GM19043 (cell line): ENCODE results near the gene RBM18.

Experiments used
- ATAC-seq: cut with Tn5 transposase; IDR thresholded peaks from one replicate; pipeline ENCODE4 v1.9.1; 2021; ENCODE audit warnings: low read depth; ENCODE audit not compliant: unreplicated experiment

Gene RBM18

GRCh38 chr9:122264360-122265148 lies at the start of gene RBM18, which contains the start of gene MRRF:
Gene RBM18, minus strand, starts transcription at chr9:122264840. Its CDS starts 3,348 bp downstream, at chr9:122261492.
Gene MRRF, plus strand, starts transcription at chr9:122264882. Its CDS starts 6,010 bp downstream, at chr9:122270892.
- ATAC-seq = peak; percentile 84

GRCh38 chr9:122314165-122314564 lies 49.5 kb upstream of the RBM18 start:
- no peak for ATAC-seq

GRCh38 chr9:122309861-122310260 lies 45.2 kb upstream of the RBM18 start:
- ATAC-seq = no peak

GRCh38 chr9:122307925-122308324 lies 43.3 kb upstream of the RBM18 start:
- no peak for ATAC-seq

- ATAC-seq = no peak
Measured at GRCh38 chr9:122307061-122307460, 42.4 kb upstream of the RBM18 start.

GRCh38 chr9:122302237-122303093 lies 37.8 kb upstream of the RBM18 start:
- ATAC-seq = no peak

- ATAC-seq = no peak
Measured at GRCh38 chr9:122297512-122297911, 32.9 kb upstream of the RBM18 start.

GRCh38 chr9:122294531-122294930 lies 29.9 kb upstream of the RBM18 start:
- ATAC-seq = no peak

GRCh38 chr9:122291458-122291857 lies 26.8 kb upstream of the RBM18 start:
- no peak for ATAC-seq

- no peak for ATAC-seq
Measured at GRCh38 chr9:122287214-122287720, 22.6 kb upstream of the RBM18 start.

GRCh38 chr9:122286764-122287163 lies 22.1 kb upstream of the RBM18 start:
- no peak for ATAC-seq

- ATAC-seq = no peak
Measured at GRCh38 chr9:122281368-122281767, 16.7 kb upstream of the RBM18 start.

- no peak for ATAC-seq
Measured at GRCh38 chr9:122277285-122277897, 12.8 kb upstream of the RBM18 start.

- no peak for ATAC-seq
Measured at GRCh38 chr9:122276096-122276495, 11.5 kb upstream of the RBM18 start.

GRCh38 chr9:122274055-122274454 lies 9.4 kb upstream of the RBM18 start:
- ATAC-seq = no peak

GRCh38 chr9:122268041-122268814 lies 3.6 kb upstream of the RBM18 start:
- ATAC-seq = no peak

GRCh38 chr9:122265149-122265915 lies 692 bp upstream of the RBM18 start:
- peak; percentile 29 for ATAC-seq

- ATAC-seq = no peak
Measured at GRCh38 chr9:122263699-122264349, 816 bp downstream of the RBM18 start.

GRCh38 chr9:122262073-122262472 lies 2.6 kb downstream of the RBM18 start:
- ATAC-seq = no peak
